ENCODE measurements around the gene BHLHA15.

DNA sequence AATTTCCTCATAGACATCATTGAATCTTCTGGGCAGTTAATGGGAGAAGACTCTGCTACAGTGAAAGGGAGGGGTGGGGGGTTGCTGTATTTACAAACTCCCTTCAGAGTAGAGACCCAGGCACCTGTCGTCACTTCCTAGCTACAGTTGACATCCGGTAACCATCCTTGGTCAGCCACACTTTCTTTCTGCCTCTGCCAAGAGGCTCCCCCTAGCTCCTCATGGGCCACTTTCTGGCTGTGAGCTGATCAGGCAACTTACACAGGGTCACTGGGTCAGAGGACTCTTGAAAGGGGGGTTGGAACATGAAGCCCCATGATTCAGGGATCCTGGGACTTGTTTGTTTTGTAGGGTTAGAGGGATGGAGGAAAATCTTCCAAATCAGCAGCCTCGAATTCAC lies 39.5 kb downstream of the BHLHA15 start:
- TF ChIP-seq CTCF (IDR thresholded peaks at IDR 0.05) (no peak), ZFX (IDR thresholded peaks at IDR 0.05; ENCODE audit: borderline replicate concordance) (no peak)

All from 22Rv1 (cell line).